SU-DHL-6 (cell line): Measurements from ENCODE around the gene OTUD5.
"Not testable (repeated sequence)": the region's sequence is repeated elsewhere in the genome, so short reads cannot be mapped to it uniquely, and the experiment has no call there.

Experiments used
- H2AFZ ChIP-seq: fragments of 200-600 bp; sonication (generic); 2 replicates; pipeline ENCODE4 v1.6.1; 2014; ENCODE audit warnings: low read depth, mild to moderate bottlenecking, moderate library complexity, mixed read lengths, antibody characterized with exemption, low read length; ENCODE audit not compliant: severe bottlenecking
- H3F3A ChIP-seq: fragments of 200-600 bp; shearing (Covaris generic); 2 replicates; pipeline ENCODE4 v1.6.0; 2016; ENCODE audit warnings: antibody characterized with exemption, mild to moderate bottlenecking; ENCODE audit not compliant: insufficient read depth
- H3K27ac ChIP-seq: fragments of 200-600 bp; sonication (generic); 2 replicates; pipeline ENCODE4 v1.5.1; 2016; ENCODE audit warnings: low read depth, mild to moderate bottlenecking, low read length, moderate library complexity, mixed read lengths
- H3K27me3 ChIP-seq: fragments of 200-600 bp; sonication (generic), shearing (Covaris generic); 2 replicates; pipeline ENCODE4 v1.6.0; 2014; ENCODE audit warnings: mild to moderate bottlenecking, low read length
- H3K36me3 ChIP-seq: fragments of 200-600 bp; sonication (generic); 2 replicates; pipeline ENCODE4 v1.6.1; 2014; ENCODE audit warnings: mild to moderate bottlenecking, low read length, mixed read lengths
- H3K4me2 ChIP-seq: fragments of 300-600, 200-600 bp; shearing (Covaris generic), sonication (generic); 2 replicates; pipeline ENCODE4 v1.6.0; 2014; ENCODE audit warnings: low read length, low read depth, mild to moderate bottlenecking; ENCODE audit not compliant: poor library complexity, severe bottlenecking
- H3K4me3 ChIP-seq: fragments of 200-600 bp; sonication (generic); 2 replicates; pipeline ENCODE4 v1.5.1; 2014; ENCODE audit warnings: antibody characterized with exemption, low read length, mild to moderate bottlenecking, mixed read lengths; ENCODE audit not compliant: insufficient read depth, poor library complexity, severe bottlenecking
- H3K79me2 ChIP-seq: fragments of 200-600 bp; sonication (generic); 2 replicates; pipeline ENCODE4 v1.6.1; 2014; ENCODE audit warnings: mild to moderate bottlenecking, low read length, moderate library complexity; ENCODE audit not compliant: insufficient read depth
- H3K9ac ChIP-seq: fragments of 200-600 bp; sonication (generic); 2 replicates; pipeline ENCODE4 v1.7.0; 2014; ENCODE audit warnings: mild to moderate bottlenecking, low read length
- H3K9me2 ChIP-seq: fragments of 200-600 bp; sonication (generic); replicated peaks from 2 replicates; pipeline ENCODE4 v1.6.1; 2014; ENCODE audit warnings: low read length; ENCODE audit not compliant: insufficient read depth
- H3K9me3 ChIP-seq: fragments of 200-600 bp; sonication (generic); 2 replicates; pipeline ENCODE4 v1.6.1; 2014; ENCODE audit warnings: low read length, mixed read lengths; ENCODE audit not compliant: insufficient read depth
- H4K20me1 ChIP-seq: fragments of 200-600 bp; sonication (generic); 2 replicates; pipeline ENCODE4 v1.6.1; 2014; ENCODE audit warnings: low read depth, mild to moderate bottlenecking, antibody characterized with exemption, low read length, moderate library complexity, mixed read lengths
- CTCF ChIP-seq: fragments of 200-600 bp; sonication (generic); IDR thresholded peaks from one replicate; pipeline ENCODE4 v1.5.1; 2017; ENCODE audit warnings: antibody characterized with exemption, mild to moderate bottlenecking, low read length, moderate library complexity; ENCODE audit not compliant: insufficient read depth, poor library complexity, severe bottlenecking
- EZH2phosphoT487 ChIP-seq: fragments of 200-600 bp; sonication (generic), shearing (Covaris generic); conservative IDR thresholded peaks from 2 replicates; pipeline ENCODE4 v1.6.1; 2018; ENCODE audit warnings: mild to moderate bottlenecking, antibody characterized with exemption, low read length, moderate library complexity, mixed read lengths

OTUD5 gene

GRCh38 chrX:48983081-48983480 is 25.7 kb upstream of the OTUD5 start:
- Histone ChIP-seq H2AFZ (no peak overlapping the region), H3K4me3 (no peak overlapping the region), H3K9me2 (no peaks in the 10 kb centered on the region), H3K4me2 (no peak overlapping the region), H3K9ac (no peak overlapping the region), H3K36me3 (no peaks in the 10 kb centered on the region), H3K9me3 (no peaks in the 10 kb centered on the region), H3K79me2 (no peaks in the 10 kb centered on the region), H4K20me1 (no peaks in the 10 kb centered on the region), H3K27me3 (no peaks in the 10 kb centered on the region), H3F3A (no peaks in the 10 kb centered on the region), H3K27ac (no peak overlapping the region)
- TF ChIP-seq EZH2phosphoT487 (no peak), CTCF (no peak)

- H3K9me2 ChIP-seq, result no peaks in the 10 kb centered on the region
- H3K4me3 ChIP-seq, result no peak overlapping the region
- H3K27ac ChIP-seq, result no peak overlapping the region
- H3K79me2 ChIP-seq, result no peaks in the 10 kb centered on the region
- H2AFZ ChIP-seq, result no peak overlapping the region
- no peaks in the 10 kb centered on the region for H4K20me1 ChIP-seq
- no peak overlapping the region for H3K4me2 ChIP-seq
- no peaks in the 10 kb centered on the region for H3F3A ChIP-seq
- H3K9me3 ChIP-seq, result no peaks in the 10 kb centered on the region
- H3K36me3 ChIP-seq, result no peaks in the 10 kb centered on the region
- no peak for TF ChIP-seq CTCF
- no peak for TF ChIP-seq EZH2phosphoT487
- no peaks in the 10 kb centered on the region for H3K27me3 ChIP-seq
- H3K9ac ChIP-seq, result no peak overlapping the region
These were observed 23.8 kb upstream of the OTUD5 start for GRCh38 chrX:48981178-48981577.

GRCh38 chrX:48980341-48980740 is 22.9 kb upstream of the OTUD5 start:
- H3K9me3 ChIP-seq, H3K27me3 ChIP-seq, H3K79me2 ChIP-seq, H3F3A ChIP-seq, H4K20me1 ChIP-seq, H3K36me3 ChIP-seq, H3K27ac ChIP-seq, H3K4me2 ChIP-seq, H3K9ac ChIP-seq, H2AFZ ChIP-seq, H3K9me2 ChIP-seq, H3K4me3 ChIP-seq: not testable (repeated sequence)

GRCh38 chrX:48978226-48978625 is 20.8 kb upstream of the OTUD5 start:
- H3F3A ChIP-seq, result no peaks in the 10 kb centered on the region
- no peak overlapping the region for H3K27ac ChIP-seq
- no peak overlapping the region for H3K4me3 ChIP-seq
- no peaks in the 10 kb centered on the region for H3K79me2 ChIP-seq
- no peaks in the 10 kb centered on the region for H3K36me3 ChIP-seq
- H3K27me3 ChIP-seq, result no peaks in the 10 kb centered on the region
- no peak overlapping the region for H3K9ac ChIP-seq
- no peaks in the 10 kb centered on the region for H3K9me2 ChIP-seq
- H3K9me3 ChIP-seq, result no peaks in the 10 kb centered on the region
- no peak overlapping the region for H3K4me2 ChIP-seq
- TF ChIP-seq CTCF (no peak), EZH2phosphoT487 (no peak)
- H4K20me1 ChIP-seq, result no peaks in the 10 kb centered on the region
- no peak overlapping the region for H2AFZ ChIP-seq
